ENCODE measurements around the gene D2HGDH.
"Not testable (repeated sequence)": the region's sequence is repeated elsewhere in the genome, so short reads cannot be mapped to it uniquely, and the experiment has no call there.

D2HGDH gene

DNA sequence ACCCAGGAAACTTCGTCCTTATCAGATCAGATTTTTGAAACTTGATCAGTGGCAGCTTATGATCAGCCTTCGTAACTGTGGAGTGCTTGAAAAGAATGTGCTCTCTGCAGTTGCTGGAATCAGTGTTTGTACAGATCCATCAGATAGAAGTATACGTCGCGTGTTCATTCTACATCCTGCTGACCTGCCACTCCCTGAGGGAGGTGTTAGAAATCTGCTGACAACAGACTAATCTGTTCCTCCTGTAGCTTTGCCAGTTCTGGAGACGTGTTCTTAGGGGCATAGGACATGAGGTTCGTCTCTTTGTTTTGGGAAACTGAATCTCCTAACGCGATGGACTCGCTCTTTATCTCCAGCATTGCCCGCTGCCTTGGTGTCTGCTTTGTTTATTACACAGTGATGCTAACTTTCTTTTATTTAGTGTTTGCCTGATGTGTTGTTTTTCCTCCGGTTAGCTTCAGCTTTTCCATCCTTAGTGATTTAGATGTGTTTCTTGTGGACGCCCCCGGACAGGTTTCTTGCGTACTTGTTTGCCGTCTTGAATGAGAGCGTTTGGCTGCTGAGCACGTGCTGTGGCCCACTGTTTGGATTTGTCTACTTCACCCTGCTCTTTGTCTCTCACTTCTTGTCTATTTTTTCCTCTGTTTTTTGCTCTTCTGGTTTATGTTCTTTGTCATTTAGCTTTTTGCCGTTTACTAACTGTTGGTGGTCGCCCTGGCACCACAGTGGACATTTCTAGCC, 24.8 kb downstream of the D2HGDH start:
- no peak overlapping the region for H3K4me3 ChIP-seq (ENCODE audit: low read depth, low read length)
- in situ Hi-C loops (cut with HindIII; ENCODE audit: low sequenced_read_pairs): no loop called here
- TF ChIP-seq, protein P1, sequence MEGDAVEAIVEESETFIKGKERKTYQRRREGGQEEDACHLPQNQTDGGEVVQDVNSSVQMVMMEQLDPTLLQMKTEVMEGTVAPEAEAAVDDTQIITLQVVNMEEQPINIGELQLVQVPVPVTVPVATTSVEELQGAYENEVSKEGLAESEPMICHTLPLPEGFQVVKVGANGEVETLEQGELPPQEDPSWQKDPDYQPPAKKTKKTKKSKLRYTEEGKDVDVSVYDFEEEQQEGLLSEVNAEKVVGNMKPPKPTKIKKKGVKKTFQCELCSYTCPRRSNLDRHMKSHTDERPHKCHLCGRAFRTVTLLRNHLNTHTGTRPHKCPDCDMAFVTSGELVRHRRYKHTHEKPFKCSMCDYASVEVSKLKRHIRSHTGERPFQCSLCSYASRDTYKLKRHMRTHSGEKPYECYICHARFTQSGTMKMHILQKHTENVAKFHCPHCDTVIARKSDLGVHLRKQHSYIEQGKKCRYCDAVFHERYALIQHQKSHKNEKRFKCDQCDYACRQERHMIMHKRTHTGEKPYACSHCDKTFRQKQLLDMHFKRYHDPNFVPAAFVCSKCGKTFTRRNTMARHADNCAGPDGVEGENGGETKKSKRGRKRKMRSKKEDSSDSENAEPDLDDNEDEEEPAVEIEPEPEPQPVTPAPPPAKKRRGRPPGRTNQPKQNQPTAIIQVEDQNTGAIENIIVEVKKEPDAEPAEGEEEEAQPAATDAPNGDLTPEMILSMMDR (IDR thresholded peaks at IDR 0.05; ENCODE audit: low read depth, low read length, missing control alignments): no peak
- DNase-seq (ENCODE audit: low read depth): no peak

DNA sequence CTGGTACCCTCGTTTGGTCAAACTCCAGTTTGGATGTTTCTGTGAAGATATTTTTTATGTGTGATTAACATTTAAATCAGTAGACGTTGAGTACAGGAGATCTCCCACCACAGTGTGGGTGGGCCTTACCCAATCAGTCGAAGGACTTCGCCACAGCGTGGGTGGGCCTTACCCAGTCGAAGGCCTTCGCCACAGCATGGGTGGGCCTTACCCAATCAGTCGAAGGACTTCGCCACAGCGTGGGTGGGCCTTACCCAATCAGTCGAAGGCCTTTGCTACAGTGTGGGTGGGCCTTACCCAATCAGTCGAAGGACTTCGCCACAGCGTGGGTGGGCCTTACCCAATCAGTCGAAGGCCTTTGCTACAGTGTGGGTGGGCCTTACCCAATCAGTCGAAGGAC, 25.5 kb downstream of the D2HGDH start:
- DNase-seq (ENCODE audit: low read depth); in situ Hi-C loops (cut with HindIII; ENCODE audit: low sequenced_read_pairs); H3K4me3 ChIP-seq (ENCODE audit: low read depth, low read length): not testable (repeated sequence)

DNA sequence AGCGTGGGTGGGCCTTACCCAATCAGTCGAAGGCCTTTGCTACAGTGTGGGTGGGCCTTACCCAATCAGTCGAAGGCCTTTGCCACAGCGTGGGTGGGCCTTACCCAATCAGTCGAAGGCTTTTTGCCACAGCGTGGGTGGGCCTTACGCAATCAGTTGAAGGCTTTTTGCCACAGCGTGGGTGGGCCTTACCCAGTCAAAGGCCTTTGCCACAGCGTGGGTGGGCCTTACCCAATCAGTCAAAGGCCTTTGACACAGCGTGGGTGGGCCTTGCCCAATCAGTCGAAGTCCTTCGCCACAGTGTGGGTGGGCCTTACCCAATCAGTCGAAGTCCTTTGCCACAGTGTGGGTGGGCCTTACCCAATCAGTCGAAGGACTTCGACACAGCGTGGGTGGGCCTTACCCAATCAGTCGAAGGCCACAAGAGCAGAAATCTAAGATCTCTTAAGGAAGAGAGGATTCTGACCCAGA, 25.9 kb downstream of the D2HGDH start:
- no peak for DNase-seq (ENCODE audit: low read depth)

DNA sequence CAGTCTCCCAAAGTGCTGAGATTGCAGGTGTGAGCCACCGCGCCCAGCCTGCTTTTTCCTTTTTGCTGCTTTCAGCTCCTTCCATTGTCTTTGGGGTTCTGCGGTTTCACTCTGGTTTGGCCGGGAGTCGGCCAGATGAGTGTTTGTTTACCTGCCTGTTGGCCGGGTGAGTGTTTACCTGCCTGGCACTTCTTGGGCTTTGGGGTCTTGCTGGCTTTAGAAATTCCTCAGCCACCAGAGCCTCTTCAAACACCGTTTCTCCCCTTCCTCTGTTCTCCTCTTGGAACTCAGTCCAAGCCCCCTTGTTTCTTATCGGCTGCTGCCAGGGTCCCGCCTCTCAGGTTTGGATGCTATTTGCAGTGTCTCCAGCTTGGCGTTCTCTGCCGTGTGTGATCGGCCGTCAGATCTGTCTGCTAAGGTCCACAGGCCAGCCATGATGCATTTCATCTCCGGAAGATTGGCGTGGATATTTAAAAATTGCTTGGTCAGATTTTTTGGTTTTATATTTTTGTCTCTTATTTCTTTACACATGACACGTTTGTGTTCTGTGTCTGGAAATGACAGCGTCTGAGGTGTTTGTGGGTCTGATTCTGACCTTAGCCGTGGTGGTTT, 28.0 kb downstream of the D2HGDH start:
- TF ChIP-seq, protein P1 (IDR thresholded peaks at IDR 0.05; ENCODE audit: low read depth, low read length, missing control alignments): no peak
- no peak for DNase-seq (ENCODE audit: low read depth)
- no peak overlapping the region for H3K4me3 ChIP-seq (ENCODE audit: low read depth, low read length)
- in situ Hi-C loops (cut with HindIII; ENCODE audit: low sequenced_read_pairs): no loop called here

More for the DNA sequence above, 25.9 kb downstream of the D2HGDH start:
- in situ Hi-C loops (cut with HindIII; ENCODE audit: low sequenced_read_pairs): no loop called here
- no peak overlapping the region for H3K4me3 ChIP-seq (ENCODE audit: low read depth, low read length)
- TF ChIP-seq, protein P1 (IDR thresholded peaks at IDR 0.05; ENCODE audit: low read depth, low read length, missing control alignments): no peak

DNA sequence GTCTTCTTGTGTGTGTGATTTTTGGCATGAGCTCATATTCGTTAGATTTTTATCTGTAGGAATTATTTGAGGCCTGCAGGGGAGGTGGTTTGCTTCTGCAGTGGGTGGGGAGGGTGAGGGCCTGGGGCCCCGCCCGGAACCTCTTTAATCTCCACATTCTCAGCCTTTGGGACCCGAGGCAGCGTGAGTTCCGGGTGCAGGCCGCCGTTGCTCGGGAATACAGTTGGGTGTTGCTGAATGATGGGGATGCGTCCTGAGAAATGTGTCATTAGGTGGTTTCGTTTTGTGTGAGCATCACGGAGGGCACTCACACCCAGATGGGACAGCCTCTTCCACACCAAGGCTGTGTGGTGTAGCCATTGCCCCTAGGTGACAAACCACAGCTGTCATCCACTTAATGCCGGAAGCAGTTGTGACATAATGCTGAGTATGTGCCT, 28.5 kb downstream of the D2HGDH start:
- TF ChIP-seq, protein P1 (IDR thresholded peaks at IDR 0.05; ENCODE audit: low read depth, low read length, missing control alignments): no peak
- DNase-seq (ENCODE audit: low read depth): no peak

DNA sequence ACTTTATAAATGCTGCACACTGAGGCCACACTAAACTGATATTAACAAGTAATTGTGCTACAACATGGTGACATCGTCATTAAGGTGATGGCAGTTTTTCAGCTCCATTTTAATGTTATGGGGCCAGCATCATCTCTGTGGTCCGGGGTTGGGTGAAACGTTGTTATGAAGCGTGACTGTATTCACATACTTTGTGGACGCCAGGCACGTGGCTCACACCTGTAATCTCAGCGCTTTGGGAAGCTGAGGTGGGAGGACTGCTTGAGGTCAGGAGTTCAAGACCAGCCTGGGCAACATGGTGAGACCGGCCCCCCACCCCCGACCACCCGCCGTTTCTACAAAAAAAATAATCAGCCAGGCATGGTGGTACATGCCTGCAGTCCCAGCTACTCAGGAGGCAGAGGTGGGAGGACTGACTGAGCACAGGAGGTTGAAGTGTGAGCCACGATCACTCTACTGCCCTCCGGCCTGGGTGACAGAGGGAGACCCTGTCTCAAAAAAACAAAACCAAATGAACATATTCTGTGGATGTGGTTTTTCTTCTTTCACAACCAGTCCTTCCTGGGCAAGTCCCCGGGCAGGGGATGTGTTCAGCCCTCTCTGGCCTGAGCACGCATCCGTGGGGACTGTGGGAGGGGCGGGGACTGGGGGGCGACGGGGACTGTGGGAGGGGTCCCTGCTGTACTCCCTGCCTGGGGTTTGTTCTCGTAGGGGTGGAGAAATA, 29.3 kb downstream of the D2HGDH start:
- in situ Hi-C loops (cut with HindIII; ENCODE audit: low sequenced_read_pairs): no loop called here
- DNase-seq (ENCODE audit: low read depth): no peak
- H3K4me3 ChIP-seq (ENCODE audit: low read depth, low read length): no peak overlapping the region
- TF ChIP-seq, protein P1 (IDR thresholded peaks at IDR 0.05; ENCODE audit: low read depth, low read length, missing control alignments): no peak

More for the DNA sequence above, 28.5 kb downstream of the D2HGDH start:
- in situ Hi-C loops (cut with HindIII; ENCODE audit: low sequenced_read_pairs): no loop called here
- no peak overlapping the region for H3K4me3 ChIP-seq (ENCODE audit: low read depth, low read length)
